Measurements from ENCODE around the gene DUSP3.

GRCh38 chr17:43823350-43824084 is 44.7 kb upstream of the DUSP3 start:
- TF ChIP-seq CTCF (IDR thresholded peaks at IDR 0.05) (no peak), POLR2A (IDR thresholded peaks at IDR 0.05) (no peak)

Data from heart left ventricle (tissue), 13 donors.